HEK293T (cell line): Measurements from ENCODE around the gene RETSAT.

ENCODE experiments used
- CTCF ChIA-PET: fragments of 350-600 bp; formaldehyde crosslinking; extraction: SDS; loops from one replicate; lab custom pipeline; 2021; ENCODE audit warnings: antibody characterized with exemption, inconsistent platforms; lab: Yijun Ruan, JAX
- POLR2A ChIA-PET: fragments of 350-600 bp; formaldehyde crosslinking; extraction: SDS; loops from one replicate; lab custom pipeline; 2020; ENCODE audit warnings: antibody characterized with exemption, inconsistent platforms; lab: Yijun Ruan, JAX
- DNase-seq: peaks from one replicate; pipeline ENCODE4 v3.0.0; 2012; ENCODE audit warnings: mixed read lengths; ENCODE audit errors: extremely low spot score
- ARNT ChIP-seq: fragments of 450-650 bp; IDR thresholded peaks from 2 replicates; pipeline ENCODE4 v1.6.1; 2017; ENCODE audit warnings: mild to moderate bottlenecking
- BHLHE40 ChIP-seq: fragments of 450-650 bp; IDR thresholded peaks from 2 replicates; pipeline ENCODE4 v1.6.1; 2016; ENCODE audit warnings: mild to moderate bottlenecking, moderate library complexity, borderline replicate concordance
- CTBP1 ChIP-seq: fragments of 450-650 bp; IDR thresholded peaks from 2 replicates; pipeline ENCODE4 v1.6.1; 2016; ENCODE audit warnings: borderline replicate concordance
- ELF4 ChIP-seq: fragments of 450-650 bp; IDR thresholded peaks from 2 replicates; pipeline ENCODE4 v1.6.1; 2017; ENCODE audit warnings: antibody characterized with exemption
- FOXA1 ChIP-seq: fragments of 450-650 bp; IDR thresholded peaks from 2 replicates; pipeline ENCODE4 v1.6.1; 2016; ENCODE audit warnings: mild to moderate bottlenecking
- FOXK2 ChIP-seq: fragments of 450-650 bp; IDR thresholded peaks from 2 replicates; pipeline ENCODE4 v1.6.1; 2016; ENCODE audit warnings: mild to moderate bottlenecking
- FOXM1 ChIP-seq: fragments of 450-650 bp; IDR thresholded peaks from 2 replicates; pipeline ENCODE4 v1.6.1; 2017; ENCODE audit warnings: mild to moderate bottlenecking, borderline replicate concordance
- HDGF ChIP-seq: fragments of 450-650 bp; IDR thresholded peaks from 2 replicates; pipeline ENCODE4 v1.6.1; 2017; ENCODE audit warnings: antibody characterized with exemption, borderline replicate concordance
- L3MBTL2 ChIP-seq: fragments of 450-650 bp; conservative IDR thresholded peaks from 2 replicates; pipeline ENCODE4 v1.6.1; 2016; ENCODE audit warnings: mild to moderate bottlenecking
- LEF1 ChIP-seq: fragments of 450-650 bp; IDR thresholded peaks from 2 replicates; pipeline ENCODE4 v1.6.1; 2017; ENCODE audit warnings: mild to moderate bottlenecking, borderline replicate concordance
- NFRKB ChIP-seq: fragments of 450-650 bp; IDR thresholded peaks from 2 replicates; pipeline ENCODE4 v1.6.1; 2016; ENCODE audit warnings: mild to moderate bottlenecking, moderate library complexity
- SP1 ChIP-seq: fragments of 450-650 bp; IDR thresholded peaks from 2 replicates; pipeline ENCODE4 v1.6.1; 2017
- SUZ12 ChIP-seq: fragments of 450-650 bp; IDR thresholded peaks from 2 replicates; pipeline ENCODE4 v1.6.1; 2016; ENCODE audit warnings: mild to moderate bottlenecking
- TARDBP ChIP-seq: fragments of 450-650 bp; IDR thresholded peaks from 2 replicates; pipeline ENCODE4 v1.6.1; 2016
- TF ChIP-seq, protein P1 (sequence below): fragments of 450-650 bp; IDR thresholded peaks from 2 replicates; pipeline ENCODE4 v1.6.1; 2016

Gene RETSAT

DNA sequence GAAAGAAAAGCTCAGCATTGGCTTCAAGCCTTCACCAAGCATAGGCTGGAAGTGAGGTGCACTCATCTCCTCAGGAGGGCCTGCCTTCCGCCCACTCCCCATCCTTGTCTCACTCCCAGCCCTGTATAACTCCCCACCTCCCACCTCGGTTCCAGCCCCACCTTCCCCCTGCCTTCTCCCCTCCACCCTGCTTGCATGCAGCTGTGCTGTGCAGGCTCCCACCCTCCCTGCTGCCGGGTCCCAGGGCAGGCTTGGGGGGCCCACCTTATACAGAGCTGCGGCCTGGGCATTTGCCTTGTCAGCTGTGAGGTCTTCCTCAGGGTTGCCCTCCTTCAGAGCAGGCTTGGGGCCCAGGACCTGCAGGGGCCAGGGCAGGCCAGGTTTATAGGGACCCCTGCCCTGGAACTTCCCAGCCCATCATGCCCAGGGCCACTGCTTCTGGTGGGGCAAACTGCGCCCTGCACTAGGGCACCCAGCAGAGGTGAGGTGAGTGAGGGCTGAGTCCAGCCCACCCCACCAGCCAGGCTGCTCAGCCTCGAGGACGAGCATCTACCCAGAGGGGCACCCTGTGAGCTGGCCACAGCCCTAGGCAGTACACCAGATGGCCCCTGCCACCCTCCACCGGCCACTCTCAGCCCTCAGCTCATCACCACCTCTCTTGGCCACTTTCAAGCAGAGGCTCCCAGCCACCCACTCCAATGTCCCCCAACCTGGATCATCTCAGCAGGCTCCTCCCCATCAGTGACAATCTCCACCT is 44.3 kb upstream of the RETSAT start:
- TF ChIP-seq CTBP1, result no peak
- no peak for TF ChIP-seq FOXM1
- CTCF ChIA-PET, result no interaction called here
- no peak for DNase-seq
- POLR2A ChIA-PET, result interaction anchor here (1.1 kb wide), 1 partner anchor 21 kb away, joined by 3 read pairs; no protein-coding TSS in a partner anchor

DNA sequence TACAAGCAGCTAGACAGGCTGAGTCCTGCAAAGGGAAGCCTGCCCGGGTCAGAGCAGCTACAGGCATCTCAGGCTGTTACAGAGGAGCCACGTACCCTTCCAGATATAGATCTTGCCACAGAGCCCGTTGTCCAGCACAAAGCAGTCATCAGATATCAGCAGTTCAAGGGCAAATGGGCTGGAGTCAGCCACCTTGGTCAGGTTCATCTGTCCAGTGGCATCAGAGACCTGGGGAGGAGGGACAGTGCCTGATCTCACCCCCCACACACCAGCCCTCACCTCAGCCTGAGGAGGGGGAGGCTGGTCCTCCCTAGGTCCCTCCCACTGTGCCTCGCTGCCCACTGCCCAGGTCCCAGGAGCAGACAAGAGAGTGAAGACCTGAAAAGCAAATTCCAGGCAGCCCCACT is 43.6 kb upstream of the RETSAT start:
- POLR2A ChIA-PET, result interaction anchor here (1.1 kb wide), 1 partner anchor 21 kb away, joined by 3 read pairs; no protein-coding TSS in a partner anchor
- TF ChIP-seq BHLHE40 (no peak), NFRKB (no peak), ARNT (no peak), L3MBTL2 (no peak)
- TF ChIP-seq, protein P1, sequence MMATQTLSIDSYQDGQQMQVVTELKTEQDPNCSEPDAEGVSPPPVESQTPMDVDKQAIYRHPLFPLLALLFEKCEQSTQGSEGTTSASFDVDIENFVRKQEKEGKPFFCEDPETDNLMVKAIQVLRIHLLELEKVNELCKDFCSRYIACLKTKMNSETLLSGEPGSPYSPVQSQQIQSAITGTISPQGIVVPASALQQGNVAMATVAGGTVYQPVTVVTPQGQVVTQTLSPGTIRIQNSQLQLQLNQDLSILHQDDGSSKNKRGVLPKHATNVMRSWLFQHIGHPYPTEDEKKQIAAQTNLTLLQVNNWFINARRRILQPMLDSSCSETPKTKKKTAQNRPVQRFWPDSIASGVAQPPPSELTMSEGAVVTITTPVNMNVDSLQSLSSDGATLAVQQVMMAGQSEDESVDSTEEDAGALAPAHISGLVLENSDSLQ, result no peak
- CTCF ChIA-PET, result no interaction called here
- no peak for DNase-seq

DNA sequence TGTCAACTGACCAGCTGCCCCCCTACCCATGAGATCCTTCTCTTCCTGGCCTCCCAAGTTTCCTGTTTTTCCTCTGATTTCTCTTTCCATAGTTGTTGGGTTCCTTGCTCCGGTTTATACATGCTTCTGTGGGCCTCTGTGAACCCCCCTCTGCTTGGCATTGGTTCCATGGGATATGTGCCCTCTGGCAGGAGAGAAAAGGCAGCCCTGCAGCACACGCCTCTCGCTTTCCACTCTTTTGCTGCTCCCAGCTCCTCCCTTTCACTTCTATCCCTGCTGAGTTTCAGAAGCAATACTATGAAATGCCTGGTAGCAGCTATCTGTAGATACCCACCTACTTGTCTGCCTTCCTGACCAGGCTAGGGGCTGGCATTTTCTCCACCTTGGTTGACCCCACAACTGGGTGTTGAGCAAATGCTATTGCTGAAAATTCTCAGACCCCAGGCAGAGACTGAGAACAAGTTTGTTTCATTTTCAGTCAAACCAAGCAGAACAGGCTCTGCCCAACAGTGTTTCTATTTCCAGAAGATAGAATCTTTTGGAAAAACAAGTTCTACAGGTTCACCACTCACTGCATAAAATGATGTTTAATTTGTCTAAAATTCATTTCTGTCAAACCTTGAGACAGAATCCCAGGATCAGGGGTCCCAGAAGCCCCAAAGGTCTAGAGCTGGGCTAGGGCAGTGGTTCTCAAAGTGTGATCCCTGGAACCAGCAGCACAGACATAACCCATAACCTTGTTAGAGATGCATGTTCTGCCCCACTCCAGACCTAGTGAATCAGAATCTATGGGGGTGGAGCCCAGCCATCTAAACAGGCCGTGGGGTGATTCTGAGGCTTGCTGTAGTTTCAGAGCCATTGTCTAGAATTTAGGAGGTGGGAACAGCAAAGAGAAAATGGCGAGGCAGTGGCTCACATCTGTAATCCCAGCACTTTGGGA is 42.5 kb upstream of the RETSAT start:
- TF ChIP-seq FOXK2 (no peak), FOXM1 (no peak), SUZ12 (no peak), ARNT (no peak), NFRKB (no peak), TARDBP (no peak), BHLHE40 (no peak), L3MBTL2 (no peak), HDGF (no peak), SP1 (no peak), FOXA1 (no peak), CTBP1 (no peak), LEF1 (no peak)
- TF ChIP-seq, protein P1, result no peak
- DNase-seq, result no peak
- POLR2A ChIA-PET, result no interaction called here

DNA sequence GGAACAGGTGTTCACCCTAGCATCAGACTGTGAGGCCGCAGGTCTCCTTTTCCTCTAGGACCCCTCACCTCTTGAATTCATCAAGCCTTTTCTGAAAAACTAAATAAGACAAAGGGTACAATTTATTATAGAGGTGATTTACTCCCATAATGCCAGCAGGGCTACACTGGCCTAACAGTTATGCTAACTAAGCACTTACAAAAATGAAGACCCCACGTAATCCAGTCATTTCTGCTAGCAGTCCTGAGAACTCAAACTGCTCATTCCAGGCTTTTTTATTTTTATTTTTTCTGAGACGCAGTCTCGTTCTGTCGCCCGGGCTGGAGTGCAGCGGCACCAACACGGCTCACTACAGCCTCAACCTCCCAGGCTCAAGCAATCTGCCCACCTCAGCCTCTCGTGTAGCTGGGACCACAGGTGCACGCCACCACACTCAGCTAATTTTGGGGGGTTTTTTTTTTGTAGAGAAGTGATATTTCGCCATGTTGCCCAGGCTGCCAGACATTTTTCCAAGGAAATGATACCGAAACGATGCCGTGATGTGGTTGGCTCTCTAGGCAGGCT is 41.7 kb upstream of the RETSAT start:
- CTCF ChIA-PET, result no interaction called here
- POLR2A ChIA-PET, result no interaction called here
- no peak for DNase-seq
- TF ChIP-seq BHLHE40 (no peak), FOXM1 (no peak)

More for the DNA sequence above, 42.5 kb upstream of the RETSAT start:
- CTCF ChIA-PET, result no interaction called here

DNA sequence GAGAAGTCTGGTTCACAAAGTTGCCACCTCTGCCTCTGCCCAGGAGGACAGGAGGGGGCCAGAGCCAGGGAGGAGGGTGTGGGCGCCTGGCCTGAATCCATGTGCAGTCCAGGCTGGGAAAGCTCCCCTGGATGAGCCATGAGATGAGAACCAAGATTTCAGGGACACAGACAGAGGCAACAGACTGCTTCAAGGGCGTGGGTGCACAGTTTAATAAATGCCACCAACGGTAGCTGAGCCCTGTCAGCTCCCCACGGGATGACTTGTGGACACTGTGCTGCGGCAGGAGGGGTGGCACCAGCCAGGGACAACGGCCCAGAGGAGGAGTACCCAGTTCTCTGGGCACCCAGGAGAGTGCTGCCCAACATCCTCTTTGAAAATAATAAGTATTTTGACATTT is 40.6 kb upstream of the RETSAT start:
- TF ChIP-seq CTBP1, result no peak
- TF ChIP-seq SUZ12, result no peak
- CTCF ChIA-PET, result no interaction called here
- POLR2A ChIA-PET, result no interaction called here
- no peak for DNase-seq

DNA sequence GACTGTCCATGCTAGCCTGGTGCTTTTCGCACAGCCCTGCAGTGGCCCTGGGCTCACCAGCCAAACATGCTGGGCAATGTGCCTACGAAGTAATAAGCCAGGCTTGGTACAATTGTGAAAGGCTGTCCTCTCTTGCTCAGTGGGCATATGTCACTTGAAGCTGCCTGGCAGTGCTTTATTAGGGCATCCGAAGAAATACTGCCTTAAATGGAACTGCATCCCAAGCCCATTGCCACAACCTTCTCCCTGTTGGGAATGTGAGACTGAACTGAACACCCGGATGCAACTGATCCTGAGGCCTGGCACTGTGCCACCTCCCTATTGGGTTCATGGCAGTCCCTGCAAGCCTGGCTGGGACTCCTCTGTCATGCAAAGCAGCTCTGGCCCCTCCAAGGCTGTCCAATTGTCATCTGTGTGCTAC is 39.9 kb upstream of the RETSAT start:
- TF ChIP-seq ELF4, result no peak
- TF ChIP-seq BHLHE40, result no peak
- TF ChIP-seq L3MBTL2, result no peak
- TF ChIP-seq FOXK2, result no peak
- TF ChIP-seq LEF1, result no peak
- TF ChIP-seq ARNT, result no peak
- no peak for TF ChIP-seq NFRKB
- TF ChIP-seq, protein P1, result no peak
- no peak for TF ChIP-seq FOXM1
- no peak for TF ChIP-seq FOXA1
- no peak for TF ChIP-seq CTBP1
- TF ChIP-seq SUZ12, result no peak
- POLR2A ChIA-PET, result no interaction called here
- no peak for DNase-seq
- CTCF ChIA-PET, result no interaction called here

DNA sequence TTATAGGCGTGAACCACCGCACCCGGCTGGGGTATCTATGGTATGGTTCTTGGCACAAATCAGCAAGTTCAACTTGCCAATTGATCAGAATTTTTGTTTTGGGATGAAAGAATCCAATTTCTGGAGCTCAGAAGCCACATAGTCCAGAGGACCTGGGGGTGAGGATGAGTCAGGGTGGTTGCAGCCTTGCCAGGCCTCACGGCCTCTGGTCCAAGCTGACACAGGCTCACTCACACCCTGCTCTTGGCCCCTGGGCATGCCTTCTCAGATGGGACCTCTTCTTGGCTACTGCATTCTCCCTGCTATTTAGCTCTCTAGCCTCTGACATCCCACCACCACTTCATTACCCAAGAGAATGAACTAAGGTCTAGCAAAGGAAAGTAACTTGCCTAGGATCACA is 39.5 kb upstream of the RETSAT start:
- POLR2A ChIA-PET, result no interaction called here
- DNase-seq, result no peak

More for the DNA sequence above, 39.5 kb upstream of the RETSAT start:
- CTCF ChIA-PET, result no interaction called here
- TF ChIP-seq L3MBTL2 (no peak), FOXM1 (no peak), FOXA1 (no peak), LEF1 (no peak), HDGF (no peak), FOXK2 (no peak), ARNT (no peak), NFRKB (no peak)
- TF ChIP-seq, protein P1, result no peak
